ENCODE data around the gene EXD3.

The EXD3 gene

DNA sequence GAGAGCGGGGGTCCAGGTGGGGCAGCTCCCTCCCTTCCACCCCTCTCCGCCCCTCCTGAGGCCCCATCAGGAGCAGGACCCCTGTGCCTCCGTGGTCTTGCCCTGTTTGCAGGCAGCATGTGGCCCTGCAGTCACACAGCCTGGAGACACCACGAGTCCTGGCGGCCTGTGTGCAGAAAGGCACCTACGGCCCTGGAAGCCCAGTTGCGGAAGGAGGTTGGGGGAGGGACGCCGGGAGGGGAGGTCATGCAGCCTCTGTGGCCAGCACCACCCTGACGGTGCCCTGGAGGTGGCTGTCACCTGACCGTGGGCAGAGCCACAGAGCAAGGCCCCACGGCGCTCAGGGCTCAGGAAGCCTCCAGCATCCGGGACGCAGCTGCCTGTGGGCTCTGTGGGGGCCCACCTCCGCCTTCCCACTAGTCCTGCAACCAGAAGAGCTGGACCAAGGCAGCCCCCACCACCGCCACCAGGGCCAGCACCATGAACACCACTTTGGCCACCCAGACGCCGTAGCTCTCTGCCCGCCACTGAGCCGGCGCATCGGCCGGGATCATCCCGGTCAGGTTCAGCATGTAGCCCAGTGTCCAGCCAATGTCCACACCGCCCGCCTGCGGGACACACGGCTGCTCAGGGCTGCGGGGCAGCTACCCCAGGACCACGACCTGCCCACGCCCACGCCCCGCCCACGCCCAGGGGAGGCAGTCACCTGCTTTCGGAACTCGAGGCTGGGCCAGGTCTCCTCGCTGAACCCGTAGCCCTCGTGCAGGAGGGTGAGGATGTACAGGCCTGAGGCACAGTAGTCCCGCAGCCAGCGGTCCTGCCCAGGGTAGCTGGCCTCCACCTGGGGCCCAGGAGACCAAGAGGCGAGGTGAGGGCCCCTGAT is 11.8 kb upstream of the EXD3 start:
- H3K4me3 ChIP-seq (ENCODE audit: extremely low read depth, insufficient read depth, low read length, poor library complexity, severe bottlenecking) = no peak overlapping the region
- no peaks in the 10 kb centered on the region for H3K4me1 ChIP-seq (ENCODE audit: control insufficient read depth, insufficient read depth, low read length, poor library complexity, severe bottlenecking)
- WGBS, 2 experiments (ENCODE audit: insufficient coverage in 2 of 2) = 92% methylated on average over 39 to 40 of the region's 43 CpGs
- H3K9me3 ChIP-seq (ENCODE audit: control insufficient read depth, low read length) = no peaks in the 10 kb centered on the region
- no peak overlapping the region for H3K27ac ChIP-seq (ENCODE audit: low read depth, low read length, severe bottlenecking)
- H3K36me3 ChIP-seq (ENCODE audit: control insufficient read depth, insufficient read depth, low read length) = no peaks in the 10 kb centered on the region

DNA sequence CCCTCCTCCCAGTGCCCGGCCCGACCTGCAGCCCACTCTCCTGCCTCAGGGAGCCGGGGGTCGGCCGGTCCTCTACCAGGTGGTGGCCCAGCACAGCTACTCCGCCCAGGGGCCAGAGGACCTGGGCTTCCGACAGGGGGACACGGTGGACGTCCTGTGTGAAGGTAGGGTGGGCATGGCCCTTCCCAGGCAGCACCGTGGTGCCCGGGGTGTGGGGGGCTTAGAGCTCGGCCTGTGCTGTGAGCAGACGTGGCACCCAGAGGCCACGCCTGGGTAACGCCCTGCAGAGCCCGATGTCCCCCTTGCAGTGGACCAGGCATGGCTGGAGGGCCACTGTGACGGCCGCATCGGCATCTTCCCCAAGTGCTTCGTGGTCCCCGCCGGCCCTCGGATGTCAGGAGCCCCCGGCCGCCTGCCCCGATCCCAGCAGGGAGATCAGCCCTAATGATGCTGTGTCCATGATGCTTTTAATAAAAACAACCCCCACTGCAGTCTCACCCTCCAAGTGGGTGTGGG is 11.0 kb upstream of the EXD3 start:
- no peaks in the 10 kb centered on the region for H3K9me3 ChIP-seq (ENCODE audit: control insufficient read depth, low read length)
- H3K4me3 ChIP-seq (ENCODE audit: extremely low read depth, insufficient read depth, low read length, poor library complexity, severe bottlenecking) = no peak overlapping the region
- no peaks in the 10 kb centered on the region for H3K4me1 ChIP-seq (ENCODE audit: control insufficient read depth, insufficient read depth, low read length, poor library complexity, severe bottlenecking)
- H3K27ac ChIP-seq (ENCODE audit: low read depth, low read length, severe bottlenecking) = no peak overlapping the region
- 91 to 93% methylated on average over 16 to 24 of the region's 26 CpGs for WGBS, 2 experiments (ENCODE audit: insufficient coverage in 2 of 2)
- H3K36me3 ChIP-seq (ENCODE audit: control insufficient read depth, insufficient read depth, low read length) = no peaks in the 10 kb centered on the region

DNA sequence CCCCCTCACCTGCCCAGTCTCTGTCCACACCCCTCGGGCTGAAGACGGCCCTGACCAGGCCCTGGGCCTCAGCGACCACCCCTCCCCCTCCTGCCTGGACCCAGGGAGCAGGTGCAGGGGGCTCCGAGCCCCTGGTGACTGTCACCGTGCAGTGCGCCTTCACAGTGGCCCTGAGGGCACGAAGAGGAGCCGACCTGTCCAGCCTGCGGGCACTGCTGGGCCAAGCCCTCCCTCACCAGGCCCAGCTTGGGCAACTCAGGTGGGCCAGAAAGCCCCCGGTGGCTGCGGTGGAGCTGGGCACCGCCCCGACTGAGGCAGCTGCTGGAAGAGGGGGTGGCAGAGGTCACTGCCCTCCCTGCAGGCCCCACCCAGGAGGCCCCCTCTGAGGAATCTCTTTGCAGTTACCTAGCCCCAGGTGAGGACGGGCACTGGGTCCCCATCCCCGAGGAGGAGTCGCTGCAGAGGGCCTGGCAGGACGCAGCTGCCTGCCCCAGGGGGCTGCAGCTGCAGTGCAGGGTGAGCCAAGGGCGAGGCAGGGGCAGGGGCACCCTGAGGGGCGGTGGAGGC is 10.5 kb upstream of the EXD3 start:
- Histone ChIP-seq H3K4me3 (ENCODE audit: extremely low read depth, insufficient read depth, low read length, poor library complexity, severe bottlenecking) (no peak overlapping the region), H3K9me3 (ENCODE audit: control insufficient read depth, low read length) (no peaks in the 10 kb centered on the region), H3K27ac (ENCODE audit: low read depth, low read length, severe bottlenecking) (no peak overlapping the region), H3K36me3 (ENCODE audit: control insufficient read depth, insufficient read depth, low read length) (no peaks in the 10 kb centered on the region), H3K4me1 (ENCODE audit: control insufficient read depth, insufficient read depth, low read length, poor library complexity, severe bottlenecking) (no peaks in the 10 kb centered on the region)
- WGBS, 2 experiments (ENCODE audit: insufficient coverage in 2 of 2) = 85% methylated on average over 18 of the region's 19 CpGs

- WGBS, 2 experiments (ENCODE audit: insufficient coverage in 2 of 2) = 91% methylated on average over 19 of the region's 20 CpGs
- no peak overlapping the region for H3K4me3 ChIP-seq (ENCODE audit: extremely low read depth, insufficient read depth, low read length, poor library complexity, severe bottlenecking)
- no peaks in the 10 kb centered on the region for H3K4me1 ChIP-seq (ENCODE audit: control insufficient read depth, insufficient read depth, low read length, poor library complexity, severe bottlenecking)
- no peaks in the 10 kb centered on the region for H3K9me3 ChIP-seq (ENCODE audit: control insufficient read depth, low read length)
- no peaks in the 10 kb centered on the region for H3K36me3 ChIP-seq (ENCODE audit: control insufficient read depth, insufficient read depth, low read length)
- no peak overlapping the region for H3K27ac ChIP-seq (ENCODE audit: low read depth, low read length, severe bottlenecking)
These were observed 9.9 kb upstream of the EXD3 start for GRCh38 chr9:137432687-137433348.

DNA sequence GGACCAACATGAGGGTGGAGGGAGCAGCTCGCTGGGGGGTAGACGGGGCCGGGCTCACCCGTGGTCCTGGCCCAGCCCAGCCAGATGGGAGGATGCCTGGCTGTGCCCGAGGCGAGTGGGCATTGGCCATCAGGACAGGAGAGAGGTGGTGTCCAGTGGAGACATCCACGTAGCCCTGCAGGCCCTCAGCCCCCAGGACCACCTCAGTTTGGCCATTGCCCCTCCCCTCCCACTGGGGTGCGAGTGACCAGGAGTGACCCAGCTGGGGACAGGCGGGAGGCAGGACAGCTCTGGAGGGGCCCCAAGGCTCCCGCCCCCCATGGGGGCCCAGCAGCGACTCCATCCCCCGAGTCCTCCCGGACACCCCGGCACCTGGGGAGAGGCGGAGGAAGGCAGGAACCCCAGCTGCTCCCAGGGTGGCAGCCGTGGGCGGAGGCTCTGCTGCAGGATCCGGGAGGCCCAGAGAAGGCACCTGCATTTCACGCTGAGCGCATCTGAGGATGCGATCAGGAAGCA is 8.5 kb upstream of the EXD3 start:
- 86 to 90% methylated on average over 18 to 20 of the region's 21 CpGs for WGBS, 2 experiments (ENCODE audit: insufficient coverage in 2 of 2)

GRCh38 chr9:137430723-137431415 is 7.9 kb upstream of the EXD3 start:
- Histone ChIP-seq H3K4me3 (ENCODE audit: extremely low read depth, insufficient read depth, low read length, poor library complexity, severe bottlenecking) (no peak overlapping the region), H3K36me3 (ENCODE audit: control insufficient read depth, insufficient read depth, low read length) (no peaks in the 10 kb centered on the region), H3K4me1 (ENCODE audit: control insufficient read depth, insufficient read depth, low read length, poor library complexity, severe bottlenecking) (no peaks in the 10 kb centered on the region), H3K27ac (ENCODE audit: low read depth, low read length, severe bottlenecking) (no peak overlapping the region), H3K9me3 (ENCODE audit: control insufficient read depth, low read length) (no peaks in the 10 kb centered on the region)
- 89 to 92% methylated on average over 20 to 25 of the region's 27 CpGs for WGBS, 2 experiments (ENCODE audit: insufficient coverage in 2 of 2)

More for the DNA sequence above, 8.5 kb upstream of the EXD3 start:
- Histone ChIP-seq H3K4me3 (ENCODE audit: extremely low read depth, insufficient read depth, low read length, poor library complexity, severe bottlenecking) (no peak overlapping the region), H3K36me3 (ENCODE audit: control insufficient read depth, insufficient read depth, low read length) (no peaks in the 10 kb centered on the region), H3K9me3 (ENCODE audit: control insufficient read depth, low read length) (no peaks in the 10 kb centered on the region), H3K4me1 (ENCODE audit: control insufficient read depth, insufficient read depth, low read length, poor library complexity, severe bottlenecking) (no peaks in the 10 kb centered on the region), H3K27ac (ENCODE audit: low read depth, low read length, severe bottlenecking) (no peak overlapping the region)

DNA sequence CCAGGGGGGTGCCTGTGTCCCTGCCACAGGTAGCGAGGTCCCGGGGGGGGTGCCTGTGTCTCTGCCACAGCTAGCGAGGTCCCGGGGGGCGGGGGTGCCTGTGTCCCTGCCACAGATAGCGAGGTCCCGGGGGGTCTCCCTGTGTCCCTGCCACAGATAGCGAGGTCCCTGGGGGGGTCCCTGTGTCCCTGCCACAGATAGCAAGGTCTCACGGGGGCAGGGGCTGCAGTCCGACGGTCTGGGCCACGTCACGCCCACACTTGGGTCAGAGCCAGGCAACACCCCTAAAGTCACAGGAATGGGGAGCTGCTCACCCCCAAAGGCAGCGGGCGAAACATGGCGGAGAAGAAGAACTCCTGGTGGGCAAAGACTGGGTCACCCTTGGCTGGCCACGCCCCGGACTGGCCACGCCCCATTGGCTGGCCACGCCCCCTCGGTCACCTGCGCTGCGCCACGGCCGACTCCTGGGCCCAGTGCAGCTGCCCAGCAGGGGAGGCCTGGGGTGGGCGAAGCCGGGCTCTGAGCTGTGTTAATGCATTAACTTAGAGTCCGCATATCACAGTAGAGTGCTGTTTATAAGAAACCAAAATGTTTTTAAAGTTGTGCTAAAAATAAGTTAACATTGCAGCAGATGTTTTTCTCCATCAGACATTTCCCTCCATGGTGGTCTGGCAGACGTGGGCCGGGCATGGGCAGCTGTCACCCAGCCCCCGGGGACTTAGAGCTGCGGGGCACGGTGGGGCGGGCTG is 7.2 kb upstream of the EXD3 start:
- no peak overlapping the region for H3K27ac ChIP-seq (ENCODE audit: low read depth, low read length, severe bottlenecking)
- H3K9me3 ChIP-seq (ENCODE audit: control insufficient read depth, low read length) = no peaks in the 10 kb centered on the region
- 69 to 71% methylated on average over 29 to 30 of the region's 34 CpGs for WGBS, 2 experiments (ENCODE audit: insufficient coverage in 2 of 2)
- peaks cover 3% of the 10 kb centered on the region for H3K4me1 ChIP-seq (ENCODE audit: control insufficient read depth, insufficient read depth, low read length, poor library complexity, severe bottlenecking)
- no peaks in the 10 kb centered on the region for H3K36me3 ChIP-seq (ENCODE audit: control insufficient read depth, insufficient read depth, low read length)
- H3K4me3 ChIP-seq (ENCODE audit: extremely low read depth, insufficient read depth, low read length, poor library complexity, severe bottlenecking) = no peak overlapping the region

DNA sequence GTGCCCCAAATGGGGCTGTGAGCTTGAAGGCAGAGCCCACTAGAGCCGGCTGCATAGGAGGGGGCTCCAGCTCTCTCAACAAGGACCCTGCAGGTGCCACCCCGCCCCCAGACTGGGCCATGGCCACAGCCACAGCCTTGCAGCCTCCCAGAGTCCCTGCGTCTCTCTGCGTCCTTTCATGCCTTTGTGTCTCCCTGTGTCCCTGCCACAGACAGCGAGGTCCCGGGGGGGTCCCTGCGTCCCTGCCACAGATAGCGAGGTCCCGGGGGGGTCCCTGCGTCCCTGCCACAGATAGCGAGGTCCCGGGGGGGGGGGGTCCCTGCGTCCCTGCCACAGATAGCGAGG is 6.6 kb upstream of the EXD3 start:
- Histone ChIP-seq H3K27ac (ENCODE audit: low read depth, low read length, severe bottlenecking) (no peak overlapping the region), H3K4me1 (ENCODE audit: control insufficient read depth, insufficient read depth, low read length, poor library complexity, severe bottlenecking) (peaks cover 3% of the 10 kb centered on the region), H3K9me3 (ENCODE audit: control insufficient read depth, low read length) (no peaks in the 10 kb centered on the region), H3K4me3 (ENCODE audit: extremely low read depth, insufficient read depth, low read length, poor library complexity, severe bottlenecking) (no peak overlapping the region), H3K36me3 (ENCODE audit: control insufficient read depth, insufficient read depth, low read length) (no peaks in the 10 kb centered on the region)
- 91 to 98% methylated on average over 7 to 8 of the region's 14 CpGs for WGBS, 2 experiments (ENCODE audit: insufficient coverage in 2 of 2)

DNA sequence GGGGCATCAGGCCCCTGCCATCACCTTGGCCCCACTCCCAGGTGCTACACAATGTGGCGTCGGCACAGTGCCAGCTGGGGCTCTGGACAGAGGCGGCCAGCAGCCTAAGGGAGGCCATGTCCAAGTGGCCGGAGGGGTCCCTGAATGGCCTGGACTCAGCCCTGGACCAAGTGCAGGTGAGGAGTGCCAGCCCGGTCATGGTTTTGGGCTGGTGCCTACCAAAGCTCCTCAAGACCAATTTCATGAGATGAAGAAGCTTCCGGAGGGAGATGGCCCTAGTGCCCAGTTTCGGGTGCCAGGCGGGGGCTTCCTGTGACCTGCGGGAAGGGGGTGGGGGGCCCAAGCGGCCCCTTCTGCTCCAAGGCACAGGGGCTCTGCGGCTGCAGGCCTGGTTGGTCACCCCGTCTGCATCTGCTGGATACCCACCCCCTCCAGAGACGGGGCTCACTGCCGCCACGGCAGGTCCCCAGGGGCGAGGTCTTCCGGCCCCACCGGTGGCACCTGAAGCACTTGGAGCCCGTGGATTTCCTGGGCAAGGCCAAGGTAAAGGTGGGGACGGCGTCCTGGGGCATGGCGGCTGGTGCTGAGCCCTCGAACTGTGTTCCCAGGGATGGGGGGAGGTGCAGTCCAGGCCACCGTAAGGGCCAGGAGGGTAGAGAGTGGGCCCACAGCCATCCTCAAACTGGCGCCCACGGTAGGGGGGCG is 6.0 kb upstream of the EXD3 start:
- no peaks in the 10 kb centered on the region for H3K9me3 ChIP-seq (ENCODE audit: control insufficient read depth, low read length)
- WGBS, 2 experiments (ENCODE audit: insufficient coverage in 2 of 2) = 92% methylated on average over 23 to 27 of the region's 27 CpGs
- H3K4me1 ChIP-seq (ENCODE audit: control insufficient read depth, insufficient read depth, low read length, poor library complexity, severe bottlenecking) = peaks cover 4% of the 10 kb centered on the region
- H3K36me3 ChIP-seq (ENCODE audit: control insufficient read depth, insufficient read depth, low read length) = no peaks in the 10 kb centered on the region
- no peak overlapping the region for H3K27ac ChIP-seq (ENCODE audit: low read depth, low read length, severe bottlenecking)
- no peak overlapping the region for H3K4me3 ChIP-seq (ENCODE audit: extremely low read depth, insufficient read depth, low read length, poor library complexity, severe bottlenecking)

Measured in mesodermal cell (in vitro differentiated cells).